Uterus (tissue), 4 donors: ENCODE results near the gene YPEL3. TPM values are rescaled to one million over a fixed set of nuclear protein-coding genes. Genes with fewer than 3 reads are reported as not detected.

Experiments
- DNase-seq, 2 donors: peaks; one replicate each; pipeline ENCODE4 v3.0.0-alpha.2; 2019 to 2020
- H3K27ac ChIP-seq, 2 donors: fragments of 200-600 bp; sonication (generic); 1 replicate in 1 of 2; 2 replicates in 1 of 2; pipeline ENCODE4 v1.5.1; 2016 to 2018
- H3K27me3 ChIP-seq, 2 donors: fragments of 200-600 bp; sonication (generic); one replicate each; pipeline ENCODE4 v1.5.1; 2018 to 2019; ENCODE audit warnings: control low read depth in 1 of 2
- H3K36me3 ChIP-seq, 2 donors: fragments of 200-600 bp; sonication (generic); one replicate each; pipeline ENCODE4 v1.5.1; 2019; ENCODE audit warnings: control low read depth in 1 of 2
- H3K4me1 ChIP-seq, 2 donors: fragments of 200-600 bp; sonication (generic); one replicate each; pipeline ENCODE4 v1.5.1; 2018 to 2019; ENCODE audit warnings: control low read depth in 1 of 2
- H3K4me3 ChIP-seq, 2 donors: fragments of 200-600 bp; sonication (generic); 1 replicate in 1 of 2; 2 replicates in 1 of 2; pipeline ENCODE4 v1.5.1; 2018 to 2019; ENCODE audit warnings: mild to moderate bottlenecking in 1 of 2
- H3K9me3 ChIP-seq, 2 donors: fragments of 200-600 bp; sonication (generic); one replicate each; pipeline ENCODE4 v1.5.1; 2019; ENCODE audit warnings: control low read depth in 1 of 2
- CTCF ChIP-seq, 4 experiments: fragments of 200-600 bp in 2 of 4; fragments of 450-650 bp in 2 of 4; sonication (generic) in 2 of 4; IDR thresholded peaks; one replicate each; pipeline ENCODE4 v1.5.1; 2016 to 2019; ENCODE audit warnings: antibody characterized with exemption in 4 of 4, mild to moderate bottlenecking in 2 of 4, moderate library complexity in 1 of 4
- POLR2A ChIP-seq, 2 donors: fragments of 450-650 bp; IDR thresholded peaks; one replicate each; pipeline ENCODE4 v1.6.1; 2016; ENCODE audit warnings: antibody characterized with exemption in 2 of 2, mild to moderate bottlenecking in 1 of 2, moderate library complexity in 1 of 2
- intact Hi-C: fragments of 100-400 bp; cut with DNase I; formaldehyde crosslinking; loops from one replicate; pipeline ENCODE4 v1.15.1; 2023; ENCODE audit warnings: low total_unique reads
- total RNA-seq, 4 donors: library from RNA; depleted of rRNA in 3 of 4; stranded (reverse); fragments of >200 nt in 3 of 4; gene quantifications; one replicate each; pipeline versions ENCODE4 v1.1.0 to v1.2.4, GENCODE V29; 2014 to 2023
- donor health status: DM: yes; HTN: yes; CAD: no.

YPEL3 gene
- total RNA-seq, 4 donors from 2014 or later = 9.2 to 158 (median 36.4) TPM

GRCh38 chr16:30049871-30050270 is 46.1 kb downstream of the YPEL3 start:
- intact Hi-C loops = no loop called here
- no peak for DNase-seq
- Histone ChIP-seq H3K4me3 (no peak overlapping the region), H3K36me3 (no peaks in the 10 kb centered on the region), H3K27me3 (no peaks in the 10 kb centered on the region), H3K27ac (no peak overlapping the region), H3K4me1 (peaks cover 0 to 6% of the 10 kb centered on the region in 2 donors), H3K9me3 (no peaks in the 10 kb centered on the region)
- TF ChIP-seq POLR2A (IDR thresholded peaks at IDR 0.05) = no peak
- no peak for TF ChIP-seq CTCF (IDR thresholded peaks at IDR 0.05)

GRCh38 chr16:30046588-30046987 is 49.4 kb downstream of the YPEL3 start:
- TF ChIP-seq POLR2A (IDR thresholded peaks at IDR 0.05) = no peak
- no peak for TF ChIP-seq CTCF (IDR thresholded peaks at IDR 0.05)
- Histone ChIP-seq H3K4me1 (no peaks in the 10 kb centered on the region), H3K36me3 (no peaks in the 10 kb centered on the region), H3K9me3 (no peaks in the 10 kb centered on the region), H3K4me3 (no peak overlapping the region), H3K27me3 (no peaks in the 10 kb centered on the region), H3K27ac (no peak overlapping the region)
- DNase-seq = no peak
- intact Hi-C loops = no loop called here

GRCh38 chr16:30046178-30046577 is 49.8 kb downstream of the YPEL3 start:
- intact Hi-C loops = no loop called here
- no peaks in the 10 kb centered on the region for H3K27me3 ChIP-seq
- H3K4me3 ChIP-seq = no peak overlapping the region
- no peaks in the 10 kb centered on the region for H3K9me3 ChIP-seq
- no peak overlapping the region for H3K27ac ChIP-seq
- no peak for DNase-seq
- no peaks in the 10 kb centered on the region for H3K36me3 ChIP-seq
- TF ChIP-seq CTCF (IDR thresholded peaks at IDR 0.05) (no peak), POLR2A (IDR thresholded peaks at IDR 0.05) (no peak)
- no peaks in the 10 kb centered on the region for H3K4me1 ChIP-seq

Other genes starting within 250 kb of the YPEL3 start
- 10 to 100 TPM; 35.1 to 83.7 (median 59.1) TPM for gene CDIPT, start 233.0 kb downstream of the YPEL3 start, total RNA-seq
- 10 to 100 TPM in 1 of 4 donors, 1 to 10 TPM in 1, under 1 TPM in 1, not detected in 1; 0.52 to 19.4 (median 4.6) TPM for gene SEZ6L2, start 196.7 kb downstream of the YPEL3 start, total RNA-seq
- 1 to 10 TPM in 2 of 4 donors, under 1 TPM in 1, not detected in 1; 0.61 to 1.0 (median 1.0) TPM for gene ASPHD1, start 195.7 kb downstream of the YPEL3 start, total RNA-seq
- 10 to 100 TPM in 2 of 4 donors, 1 to 10 TPM in 2; 1.8 to 33.3 (median 14.6) TPM for gene KCTD13, start 170.0 kb downstream of the YPEL3 start, total RNA-seq
- 10 to 100 TPM; 38.6 to 82.3 (median 58.5) TPM for gene TMEM219, start 134.1 kb downstream of the YPEL3 start, total RNA-seq
- gene TAOK2, start 122.3 kb downstream of the YPEL3 start, total RNA-seq = 10 to 100 TPM; 28.4 to 70.0 (median 46.6) TPM
- 10 to 100 TPM in 2 of 4 donors, 1 to 10 TPM in 2; 3.8 to 20.4 (median 13.5) TPM for gene HIRIP3, start 100.6 kb downstream of the YPEL3 start, total RNA-seq
- gene INO80E, start 100.0 kb downstream of the YPEL3 start, total RNA-seq = 100 to 1,000 TPM in 1 of 4 donors, 10 to 100 TPM in 2, 1 to 10 TPM in 1; 4.1 to 714 (median 68.9) TPM
- 1 to 10 TPM in 3 of 4 donors, not detected in 1; 1.0 to 2.6 (median 1.8) TPM for gene DOC2A, start 85.2 kb downstream of the YPEL3 start, total RNA-seq
- not detected for gene C16orf92, start 73.0 kb downstream of the YPEL3 start, total RNA-seq
- gene TLCD3B, start 64.9 kb downstream of the YPEL3 start, total RNA-seq = under 1 TPM in 1 of 4 donors, not detected in 3; 0.62 TPM
- 100 to 1,000 TPM; 175 to 905 (median 489) TPM for gene ALDOA, start 30.5 kb downstream of the YPEL3 start, total RNA-seq
- gene PPP4C, start 20.2 kb downstream of the YPEL3 start, total RNA-seq = 10 to 100 TPM; 15.6 to 78.5 (median 64.5) TPM
- 1 to 10 TPM in 1 of 4 donors, under 1 TPM in 1, not detected in 2; 0.21 to 1.3 TPM for gene TBX6, start 4.3 kb downstream of the YPEL3 start, total RNA-seq
- gene GDPD3, start 17.3 kb upstream of the YPEL3 start, total RNA-seq = 10 to 100 TPM in 1 of 4 donors, 1 to 10 TPM in 2, not detected in 1; 1.4 to 16.7 (median 2.3) TPM
- 100 to 1,000 TPM in 1 of 4 donors, 10 to 100 TPM in 3; 19.9 to 143 (median 39.4) TPM for gene MAPK3, start 27.0 kb upstream of the YPEL3 start, total RNA-seq
- gene CORO1A, start 87.4 kb upstream of the YPEL3 start, total RNA-seq = 10 to 100 TPM; 12.7 to 30.5 (median 18.2) TPM
- 10 to 100 TPM in 2 of 4 donors, 1 to 10 TPM in 1, not detected in 1; 4.7 to 34.1 (median 27.5) TPM for gene BOLA2B, start 97.5 kb upstream of the YPEL3 start, total RNA-seq
- 100 to 1,000 TPM in 1 of 4 donors, 10 to 100 TPM in 3; 10.6 to 142 (median 41.0) TPM for gene SLX1A, start 97.7 kb upstream of the YPEL3 start, total RNA-seq
- 10 to 100 TPM in 2 of 4 donors, 1 to 10 TPM in 2; 1.8 to 26.5 (median 9.5) TPM for gene SULT1A3, start 103.0 kb upstream of the YPEL3 start, total RNA-seq
- 10 to 100 TPM in 3 of 4 donors, 1 to 10 TPM in 1; 1.9 to 38.5 (median 13.5) TPM for gene NPIPB13, start 152.3 kb upstream of the YPEL3 start, total RNA-seq